HT-29 (cell line): Measurements from ENCODE around the gene GGA1. TPM values are rescaled to one million over a fixed set of nuclear protein-coding genes. Genes with fewer than 3 reads are reported as not detected.
A peak's percentile ranks its signal among the peaks of the same experiment; 100 is the strongest.
"Not testable (repeated sequence)": the region's sequence is repeated elsewhere in the genome, so short reads cannot be mapped to it uniquely, and the experiment has no call there.

Experiments
- DNase-seq: peaks from one replicate; pipeline ENCODE4 v3.0.0-alpha.2; 2015; ENCODE audit warnings: low spot score
- total RNA-seq: library from RNA; depleted of rRNA; stranded (reverse); fragments of >200 nt; shearing (Covaris generic); gene quantifications from 2 replicates; pipeline ENCODE4 v1.2.3, GENCODE V29; 2014

GGA1 gene
- total RNA-seq, 1 experiment from 2014 or later = 55.1 TPM

GRCh38 chr22:37571258-37571991, 37.2 kb upstream of the GGA1 start:
- DNase-seq = no peak

GRCh38 chr22:37571992-37572373, 36.7 kb upstream of the GGA1 start:
- no peak for DNase-seq

- no peak for DNase-seq
These were observed 33.1 kb upstream of the GGA1 start for GRCh38 chr22:37575490-37576003.

- DNase-seq = no peak
These were observed 30.6 kb upstream of the GGA1 start for GRCh38 chr22:37578002-37578401.

GRCh38 chr22:37581504-37581903, 27.1 kb upstream of the GGA1 start:
- DNase-seq = peak; percentile 70

GRCh38 chr22:37582526-37582925, 26.1 kb upstream of the GGA1 start:
- no peak for DNase-seq

GRCh38 chr22:37588546-37589215, 20.0 kb upstream of the GGA1 start:
- no peak for DNase-seq

GRCh38 chr22:37589636-37590035, 19.0 kb upstream of the GGA1 start:
- DNase-seq = no peak

GRCh38 chr22:37591081-37591480, 17.6 kb upstream of the GGA1 start:
- DNase-seq = not testable (repeated sequence)

- no peak for DNase-seq
These were observed 16.7 kb upstream of the GGA1 start for GRCh38 chr22:37591823-37592404.

GRCh38 chr22:37594237-37594636, 14.4 kb upstream of the GGA1 start:
- peak; percentile 43 for DNase-seq

GRCh38 chr22:37599153-37599552, 9.5 kb upstream of the GGA1 start:
- peak; percentile 49 for DNase-seq

- no peak for DNase-seq
These were observed 7.5 kb upstream of the GGA1 start for GRCh38 chr22:37601203-37601539.

- no peak for DNase-seq
These were observed 6.8 kb upstream of the GGA1 start for GRCh38 chr22:37601540-37602442.

GRCh38 chr22:37602546-37603277, 5.9 kb upstream of the GGA1 start:
- not testable (repeated sequence) for DNase-seq

GRCh38 chr22:37604074-37604473, 4.6 kb upstream of the GGA1 start:
- no peak for DNase-seq

GRCh38 chr22:37604875-37605274, 3.8 kb upstream of the GGA1 start:
- DNase-seq = no peak

GRCh38 chr22:37607010-37607934, 1.4 kb upstream of the GGA1 start:
- peak; percentile 95 for DNase-seq

GRCh38 chr22:37607935-37608476, 628 bp upstream of the GGA1 start:
- DNase-seq = no peak
